CD14-positive monocyte (primary cell): Measurements from ENCODE around the gene EBF3. TPM values are rescaled to one million over a fixed set of nuclear protein-coding genes. Genes with fewer than 3 reads are reported as not detected.

ENCODE experiments used
- DNase-seq, 3 donors: peaks; one replicate each; pipeline ENCODE4 v3.0.0-alpha.2; 2011 to 2022
- H2AFZ ChIP-seq: 2 replicates; pipeline ENCODE4 v1.6.0; 2012; ENCODE audit warnings: mild to moderate bottlenecking, low read depth, low read length, inconsistent platforms; ENCODE audit not compliant: insufficient read depth, poor library complexity, severe bottlenecking
- H3K27ac ChIP-seq, 2 donors: 1 replicate in 1 of 2; 2 replicates in 1 of 2; pipeline ENCODE4 v1.5.1; 2012 to 2013; ENCODE audit warnings: low read length in 2 of 2, control low read depth in 1 of 2, inconsistent platforms in 1 of 2, low read depth in 1 of 2, mild to moderate bottlenecking in 1 of 2
- H3K27me3 ChIP-seq, 2 donors: one replicate each; pipeline versions ENCODE4 v1.6.0 to v1.6.1; 2011 to 2013; ENCODE audit warnings: low read length in 2 of 2; ENCODE audit not compliant: control insufficient read depth in 2 of 2, insufficient read depth in 2 of 2
- H3K36me3 ChIP-seq, 2 donors: replicated peaks in 1 of 2; 1 replicate in 1 of 2; 2 replicates in 1 of 2; pipeline versions ENCODE4 v1.5.1 to v1.6.1; 2012 to 2013; ENCODE audit warnings: low read length in 2 of 2, control low read depth in 1 of 2, inconsistent platforms in 1 of 2, mild to moderate bottlenecking in 1 of 2; ENCODE audit not compliant: insufficient read depth in 2 of 2, control insufficient read depth in 1 of 2
- H3K4me1 ChIP-seq, 2 donors: 1 replicate in 1 of 2; 2 replicates in 1 of 2; pipeline versions ENCODE4 v1.5.1 to v1.6.1; 2012 to 2013; ENCODE audit warnings: low read length in 2 of 2, control low read depth in 1 of 2, inconsistent platforms in 1 of 2, mild to moderate bottlenecking in 1 of 2, moderate library complexity in 1 of 2; ENCODE audit not compliant: insufficient read depth in 2 of 2, control insufficient read depth in 1 of 2
- H3K4me2 ChIP-seq: replicated peaks from 2 replicates; pipeline ENCODE3; 2012; ENCODE audit warnings: low read length, moderate library complexity, mild to moderate bottlenecking; ENCODE audit not compliant: poor library complexity, severe bottlenecking; ENCODE audit errors: extremely low read depth
- H3K4me3 ChIP-seq, 3 experiments: fragments of 200-600 bp in 1 of 3; sonication (generic) in 1 of 3; replicated peaks in 1 of 3; 1 replicate in 2 of 3; 2 replicates in 1 of 3; pipeline ENCODE4 v1.5.1; 2011 to 2013; ENCODE audit warnings: low read length in 3 of 3, mild to moderate bottlenecking in 3 of 3, control low read depth in 2 of 3, low read depth in 2 of 3, inconsistent platforms in 1 of 3, moderate library complexity in 1 of 3
- H3K79me2 ChIP-seq: 2 replicates; pipeline ENCODE4 v1.6.0; 2012; ENCODE audit warnings: mild to moderate bottlenecking, control low read depth, inconsistent platforms, low read length, moderate library complexity; ENCODE audit not compliant: insufficient read depth
- H3K9ac ChIP-seq: 2 replicates; pipeline ENCODE4 v1.6.0; 2017; ENCODE audit warnings: low read length, mild to moderate bottlenecking; ENCODE audit not compliant: insufficient read depth, poor library complexity, severe bottlenecking
- H3K9me3 ChIP-seq, 2 donors: replicated peaks in 1 of 2; 1 replicate in 1 of 2; 2 replicates in 1 of 2; pipeline versions ENCODE4 v1.5.1 to v1.6.1; 2012 to 2013; ENCODE audit warnings: low read length in 2 of 2, control low read depth in 1 of 2; ENCODE audit not compliant: control insufficient read depth in 1 of 2, insufficient read depth in 1 of 2
- H4K20me1 ChIP-seq: 2 replicates; pipeline ENCODE4 v1.6.0; 2012; ENCODE audit warnings: mild to moderate bottlenecking, low read length, control low read depth, moderate library complexity; ENCODE audit not compliant: insufficient read depth
- H3K27ac Mint-ChIP-seq, 7 donors: one replicate each; pipeline ENCODE4 v1.8.0; 2020; ENCODE audit warnings: mild to moderate bottlenecking in 7 of 7, mixed read lengths in 7 of 7, moderate library complexity in 6 of 7, inconsistent platforms in 2 of 7
- H3K27me3 Mint-ChIP-seq, 3 donors: one replicate each; pipeline ENCODE4 v1.8.0; 2021 to 2022; ENCODE audit warnings: low read depth in 3 of 3, mild to moderate bottlenecking in 3 of 3, mixed read lengths in 3 of 3, moderate library complexity in 3 of 3, inconsistent platforms in 1 of 3
- H3K36me3 Mint-ChIP-seq, 2 donors: one replicate each; pipeline ENCODE4 v1.8.0; 2020; ENCODE audit warnings: mixed read lengths in 2 of 2, inconsistent platforms in 1 of 2, mild to moderate bottlenecking in 1 of 2
- H3K4me1 Mint-ChIP-seq: one replicate; pipeline ENCODE4 v1.8.0; 2020; ENCODE audit warnings: mild to moderate bottlenecking, mixed read lengths
- H3K4me3 Mint-ChIP-seq, 2 donors: one replicate each; pipeline ENCODE4 v1.8.0; 2020; ENCODE audit warnings: mild to moderate bottlenecking in 2 of 2, mixed read lengths in 2 of 2, moderate library complexity in 1 of 2
- H3K9me3 Mint-ChIP-seq, 7 donors: one replicate each; pipeline ENCODE4 v1.8.0; 2020 to 2022; ENCODE audit warnings: mixed read lengths in 7 of 7, mild to moderate bottlenecking in 6 of 7, moderate library complexity in 6 of 7, inconsistent platforms in 2 of 7
- CTCF ChIP-seq: fragments of 200-600 bp; IDR thresholded peaks from one replicate; pipeline ENCODE4 v1.8.0; 2022; ENCODE audit warnings: antibody characterized with exemption, mild to moderate bottlenecking
- WGBS: methylation state at CpG from one replicate; pipeline ENCODE4 v1.1.5; 2013; ENCODE audit warnings: missing lambda C conversion rate; ENCODE audit not compliant: insufficient coverage; 5-methylcytosine and 5-hydroxymethylcytosine counted together
- intact Hi-C, 2 donors: fragments of 100-400 bp; cut with micrococcal nuclease; formaldehyde crosslinking; loops; one replicate each; pipeline versions ENCODE4 v1.15.0 to v1.15.1; 2023
- polyA plus RNA-seq, 3 donors: library from polyadenylated mRNA; depleted of rRNA in 1 of 3; unstranded in 2 of 3; stranded (reverse) in 1 of 3; fragments of 300-500 nt in 2 of 3; fragments of >200 nt in 1 of 3; fragmentation: Illumina TruSeq in 2 of 3; gene quantifications; 1 replicate in 2 of 3; 2 replicates in 1 of 3; pipeline ENCODE4 v1.2.3, GENCODE V29; 2012 to 2021

Gene EBF3
- polyA plus RNA-seq, 3 donors: not detected

DNA sequence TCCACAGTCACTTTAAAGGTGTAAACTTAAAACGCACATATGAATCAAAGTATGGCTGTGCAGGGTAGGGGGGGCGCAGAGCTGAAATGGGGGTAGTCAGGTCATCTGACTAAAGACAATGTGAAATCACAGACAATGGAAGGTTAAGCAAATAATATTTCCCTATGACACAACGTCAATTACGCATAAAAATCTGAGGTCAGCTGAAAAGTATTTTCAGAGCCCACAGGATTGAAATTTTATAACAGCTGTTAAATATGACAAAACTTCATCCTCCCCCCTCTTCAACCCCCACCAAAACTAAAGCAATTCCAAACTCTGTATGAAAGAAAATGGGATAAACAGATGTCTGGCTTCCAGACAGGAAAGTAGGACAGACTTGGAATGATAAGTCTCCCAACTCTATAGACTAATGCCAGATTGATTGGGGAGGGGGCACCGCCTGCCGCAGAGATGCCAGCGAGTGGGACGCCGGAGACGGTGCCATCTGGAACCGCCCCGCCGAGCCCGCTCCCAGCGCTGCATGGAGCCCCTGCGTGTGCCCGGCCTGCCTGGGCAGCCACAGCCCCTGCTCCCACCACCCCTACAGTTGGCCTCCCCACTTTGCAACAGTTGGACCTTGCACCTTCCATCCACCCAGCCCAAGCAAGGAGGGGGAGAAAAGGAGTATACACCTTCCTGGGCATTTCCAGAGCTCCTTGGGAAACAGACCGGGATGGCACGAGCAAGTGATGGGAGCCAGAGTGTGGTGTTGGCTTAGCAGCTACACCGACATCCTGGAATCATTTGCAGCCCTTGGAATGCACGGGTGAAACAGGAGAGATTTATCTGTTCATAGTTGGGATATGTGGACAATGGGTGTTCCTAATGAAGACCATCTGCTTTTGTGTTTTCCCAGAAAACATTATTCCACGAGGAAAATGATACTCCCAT, 10.7 kb downstream of the EBF3 start:
- Histone ChIP-seq H4K20me1 (no peaks in the 10 kb centered on the region), H3K27me3 (peaks cover 38 to 49% of the 10 kb centered on the region in 2 donors), H3K4me2 (no peak overlapping the region), H3K36me3 (no peaks in the 10 kb centered on the region), H3K9ac (no peak overlapping the region), H3K4me1 (no peaks in the 10 kb centered on the region), H3K79me2 (no peaks in the 10 kb centered on the region), H2AFZ (no peak overlapping the region), H3K4me3 (no peak overlapping the region), H3K9me3 (peaks cover 0 to 5% of the 10 kb centered on the region in 2 donors), H3K27ac (no peak overlapping the region)
- H3K9me3 Mint-ChIP-seq: peaks cover 0 to 10% (median 2%) of the 10 kb centered on the region in 7 donors
- 96% methylated on average over 14 of the region's 22 CpGs for WGBS
- H3K4me1 Mint-ChIP-seq: peaks cover 5% of the 10 kb centered on the region
- peak overlapping the region in 1 of 2 donors; percentile 21 for H3K4me3 Mint-ChIP-seq
- H3K36me3 Mint-ChIP-seq: peaks cover 0 to 3% of the 10 kb centered on the region in 2 donors
- H3K27me3 Mint-ChIP-seq: peaks cover 57 to 70% (median 63%) of the 10 kb centered on the region in 3 donors
- TF ChIP-seq CTCF: no peak
- intact Hi-C loops: no loop called here
- no peak overlapping the region for H3K27ac Mint-ChIP-seq
- DNase-seq: no peak

DNA sequence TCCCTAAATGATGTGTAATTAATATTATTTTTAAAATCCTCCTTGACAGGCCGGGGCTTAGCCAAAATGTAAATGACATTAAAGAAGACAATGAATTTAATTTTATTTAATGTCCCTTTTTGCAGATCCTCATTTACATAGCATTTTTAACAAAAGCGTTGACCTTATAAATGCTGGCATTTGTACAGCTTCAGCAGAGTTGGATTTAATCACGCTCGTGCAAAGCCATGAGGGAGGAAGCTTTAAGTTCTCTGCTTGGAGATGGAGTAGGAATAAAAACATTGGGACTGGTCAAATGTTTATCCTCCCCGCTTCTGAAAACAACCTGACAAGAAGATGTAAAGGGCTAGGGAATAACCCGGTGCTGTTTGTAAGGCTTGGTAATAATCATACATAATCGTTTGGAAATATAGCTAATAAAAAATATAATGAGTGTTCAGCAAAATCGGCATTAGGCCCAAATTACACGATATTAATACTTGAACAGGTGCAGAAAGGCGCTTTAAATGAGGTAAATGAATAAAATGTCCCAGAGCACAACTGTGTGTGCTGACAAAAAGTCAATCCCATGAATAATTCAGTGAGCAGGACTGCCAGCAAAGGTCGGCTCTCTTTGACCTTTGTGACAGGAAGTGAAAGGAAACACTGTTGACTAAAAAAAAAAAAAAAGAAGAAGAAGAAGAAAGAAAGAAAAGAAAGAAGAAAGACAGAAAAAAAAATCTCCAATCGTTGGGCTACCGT, 11.5 kb downstream of the EBF3 start:
- Mint-ChIP-seq H3K4me3 (peak overlapping the region in 1 of 2 donors; percentile 21), H3K4me1 (peaks cover 2% of the 10 kb centered on the region), H3K27ac (no peak overlapping the region), H3K9me3 (peaks cover 0 to 5% (median 2%) of the 10 kb centered on the region in 7 donors), H3K36me3 (no peaks in the 10 kb centered on the region), H3K27me3 (peaks cover 53 to 62% (median 60%) of the 10 kb centered on the region in 3 donors)
- Histone ChIP-seq H3K4me3 (no peak overlapping the region), H3K4me1 (no peaks in the 10 kb centered on the region), H3K9me3 (no peaks in the 10 kb centered on the region), H3K36me3 (no peaks in the 10 kb centered on the region), H3K27ac (no peak overlapping the region), H3K9ac (no peak overlapping the region), H2AFZ (no peak overlapping the region), H4K20me1 (no peaks in the 10 kb centered on the region), H3K27me3 (peaks cover 30 to 41% of the 10 kb centered on the region in 2 donors), H3K79me2 (no peaks in the 10 kb centered on the region), H3K4me2 (no peak overlapping the region)
- intact Hi-C loops: no loop called here
- 85% methylated on average over 6 of the region's 13 CpGs for WGBS
- no peak for TF ChIP-seq CTCF
- DNase-seq: no peak
